H1 (cell line): ENCODE measurements around the gene GGA1. TPM values are rescaled to one million over a fixed set of nuclear protein-coding genes. Genes with fewer than 3 reads are reported as not detected.

Source experiments
- CTCF ChIA-PET: fragments of 300-600 bp; sonication (Branson Sonifier 250); formaldehyde crosslinking; loops from one replicate; lab custom pipeline; 2021; ENCODE audit not compliant: partially characterized antibody; lab: Charles Lee
- POLR2A ChIA-PET: fragments of 300-600 bp; sonication (Branson Sonifier 250); formaldehyde crosslinking; loops from one replicate; lab custom pipeline; 2021; ENCODE audit warnings: inconsistent platforms; ENCODE audit not compliant: partially characterized antibody; lab: Charles Lee
- DNase-seq, 2 experiments: peaks; one replicate each; pipeline versions ENCODE4 v3.0.0 to v3.0.0-alpha.2; 2010 to 2022; ENCODE audit warnings: low spot score in 2 of 2, low read depth in 1 of 2, mixed read lengths in 1 of 2
- FAIRE-seq: peaks from 2 replicates; lab custom pipeline; 2011; peaks lifted over from hg19 to GRCh38; lab: Jason Lieb, UNC
- H2AFZ ChIP-seq: 2 replicates; pipeline ENCODE4 v1.8.1; 2012; ENCODE audit warnings: low read length, inconsistent platforms
- H2AK5ac ChIP-seq: 2 replicates; pipeline ENCODE4 v1.6.1; 2013; ENCODE audit warnings: low read depth, low read length
- H2BK120ac ChIP-seq: replicated peaks from 2 replicates; pipeline ENCODE3; 2013; ENCODE audit warnings: low read depth, low read length, inconsistent platforms
- H2BK12ac ChIP-seq: 2 replicates; pipeline ENCODE4 v1.6.1; 2013; ENCODE audit warnings: low read depth, low read length
- H2BK15ac ChIP-seq: 2 replicates; pipeline ENCODE4 v1.6.1; 2013; ENCODE audit warnings: low read length
- H2BK20ac ChIP-seq: 2 replicates; pipeline ENCODE4 v1.6.1; 2013; ENCODE audit warnings: low read length
- H2BK5ac ChIP-seq: 2 replicates; pipeline ENCODE4 v1.6.1; 2013; ENCODE audit warnings: low read depth, low read length
- H3K14ac ChIP-seq: 2 replicates; pipeline ENCODE4 v1.6.1; 2013; ENCODE audit warnings: inconsistent platforms; ENCODE audit not compliant: insufficient read length
- H3K18ac ChIP-seq: 2 replicates; pipeline ENCODE4 v1.6.1; 2013; ENCODE audit warnings: low read length; ENCODE audit errors: extremely low read depth
- H3K23ac ChIP-seq: 2 replicates; pipeline ENCODE4 v1.6.1; 2013; ENCODE audit warnings: inconsistent platforms; ENCODE audit not compliant: insufficient read length
- H3K23me2 ChIP-seq: 2 replicates; pipeline ENCODE4 v1.6.1; 2013; ENCODE audit warnings: low read depth, low read length
- H3K27ac ChIP-seq: 2 replicates; pipeline ENCODE4 v1.6.1; 2011; ENCODE audit warnings: low read depth, low read length, inconsistent platforms
- H3K27me3 ChIP-seq, 4 experiments: replicated peaks in 1 of 4; 1 replicate in 1 of 4; 2 replicates in 3 of 4; pipeline versions ENCODE4 v1.6.1 to v1.8.1; 2011 to 2013; ENCODE audit warnings: low read length in 3 of 4, mild to moderate bottlenecking in 3 of 4, inconsistent platforms in 2 of 4, mixed read lengths in 2 of 4, moderate library complexity in 1 of 4; ENCODE audit not compliant: control insufficient read depth in 3 of 4, insufficient read depth in 3 of 4; ENCODE audit errors: extremely low read depth in 1 of 4
- H3K36me3 ChIP-seq, 4 experiments: 2 replicates each; pipeline versions ENCODE4 v1.6.1 to v1.8.1; 2011 to 2013; ENCODE audit warnings: mild to moderate bottlenecking in 4 of 4, low read length in 3 of 4, moderate library complexity in 2 of 4, control low read depth in 1 of 4, inconsistent platforms in 1 of 4; ENCODE audit not compliant: insufficient read depth in 4 of 4, control insufficient read depth in 2 of 4
- H3K4ac ChIP-seq: replicated peaks from 2 replicates; pipeline ENCODE3; 2013; ENCODE audit warnings: low read length, low read depth, mixed read lengths, inconsistent platforms; ENCODE audit not compliant: insufficient read length
- H3K4me1 ChIP-seq, 4 experiments: replicated peaks in 1 of 4; 1 replicate in 1 of 4; 2 replicates in 3 of 4; pipeline versions ENCODE4 v1.6.1 to v1.8.1; 2011 to 2013; ENCODE audit warnings: low read length in 3 of 4, inconsistent platforms in 2 of 4, mixed read lengths in 1 of 4; ENCODE audit not compliant: insufficient read depth in 4 of 4, control insufficient read depth in 3 of 4
- H3K4me2 ChIP-seq, 2 experiments: 2 replicates each; pipeline versions ENCODE4 v1.6.1 to v1.8.1; 2011 to 2013; ENCODE audit warnings: low read depth in 2 of 2, low read length in 2 of 2, control low read depth in 1 of 2, inconsistent platforms in 1 of 2, mild to moderate bottlenecking in 1 of 2; ENCODE audit not compliant: insufficient read depth in 1 of 2
- H3K4me3 ChIP-seq, 4 experiments: fragments of 200-600, 300-600 bp in 1 of 4; sonication (generic), shearing (Covaris generic), sonication (Bioruptor Twin) in 1 of 4; 2 replicates each; pipeline versions ENCODE4 v1.5.1 to v1.8.1; 2011 to 2016; ENCODE audit warnings: low read length in 4 of 4, low read depth in 3 of 4, control low read depth in 2 of 4, inconsistent platforms in 2 of 4, mild to moderate bottlenecking in 2 of 4, mixed read lengths in 1 of 4, moderate library complexity in 1 of 4; ENCODE audit not compliant: insufficient read depth in 2 of 4; ENCODE audit errors: extremely low read depth in 1 of 4
- H3K56ac ChIP-seq: replicated peaks from 2 replicates; pipeline ENCODE3; 2013; ENCODE audit warnings: low read depth, mild to moderate bottlenecking, mixed read lengths, low read length, inconsistent platforms; ENCODE audit not compliant: insufficient read length
- H3K79me1 ChIP-seq: 2 replicates; pipeline ENCODE4 v1.6.1; 2013; ENCODE audit warnings: low read depth, low read length, control low read depth
- H3K79me2 ChIP-seq, 2 experiments: 2 replicates each; pipeline versions ENCODE4 v1.6.1 to v1.8.1; 2012 to 2013; ENCODE audit warnings: low read length in 2 of 2, mild to moderate bottlenecking in 2 of 2, inconsistent platforms in 1 of 2; ENCODE audit not compliant: insufficient read depth in 2 of 2, control insufficient read depth in 1 of 2
- H3K9ac ChIP-seq, 4 experiments: replicated peaks in 1 of 4; 1 replicate in 1 of 4; 2 replicates in 3 of 4; pipeline versions ENCODE4 v1.6.1 to v1.8.1; 2011 to 2013; ENCODE audit warnings: low read depth in 3 of 4, low read length in 3 of 4, control low read depth in 2 of 4, mild to moderate bottlenecking in 2 of 4, moderate library complexity in 2 of 4, inconsistent platforms in 1 of 4; ENCODE audit errors: extremely low read depth in 1 of 4
- H3K9me3 ChIP-seq, 2 experiments: 2 replicates each; pipeline versions ENCODE4 v1.6.1 to v1.8.1; 2012 to 2013; ENCODE audit warnings: mild to moderate bottlenecking in 2 of 2, moderate library complexity in 2 of 2, control low read depth in 1 of 2, inconsistent platforms in 1 of 2, low read depth in 1 of 2, low read length in 1 of 2, mixed read lengths in 1 of 2; ENCODE audit not compliant: insufficient read depth in 2 of 2
- H4K20me1 ChIP-seq, 2 experiments: replicated peaks in 1 of 2; 2 replicates each; pipeline versions ENCODE3 to v1.8.1; 2011 to 2013; ENCODE audit warnings: inconsistent platforms in 2 of 2, low read length in 2 of 2, mild to moderate bottlenecking in 1 of 2; ENCODE audit not compliant: insufficient read depth in 2 of 2, control insufficient read depth in 1 of 2
- H4K5ac ChIP-seq: 2 replicates; pipeline ENCODE4 v1.6.1; 2013; ENCODE audit warnings: low read length, low read depth, mixed read lengths, inconsistent platforms; ENCODE audit not compliant: insufficient read length
- H4K8ac ChIP-seq: 2 replicates; pipeline ENCODE4 v1.8.0; 2013; ENCODE audit warnings: mild to moderate bottlenecking, moderate library complexity, low read length, inconsistent platforms; ENCODE audit not compliant: insufficient read depth; ENCODE audit errors: extremely low read depth
- H4K91ac ChIP-seq: replicated peaks from 2 replicates; pipeline ENCODE3; 2013; ENCODE audit warnings: low read length, mixed read lengths, inconsistent platforms; ENCODE audit not compliant: insufficient read length
- ATF3 ChIP-seq: IDR thresholded peaks from 2 replicates; pipeline ENCODE4 v1.6.1; 2011; ENCODE audit warnings: low read depth, mild to moderate bottlenecking, low read length; ENCODE audit not compliant: insufficient read depth
- CBX5 ChIP-seq: fragments of 300-800, 300-1000 bp; sonication (generic); IDR thresholded peaks from 2 replicates; pipeline ENCODE4 v1.7.1; 2016; ENCODE audit warnings: antibody characterized with exemption, low read length, low read depth
- CBX8 ChIP-seq: fragments of 300-800, 300-1000 bp; sonication (generic); IDR thresholded peaks from 2 replicates; pipeline ENCODE4 v1.7.1; 2016; ENCODE audit warnings: low read depth, low read length, borderline replicate concordance
- FOSL1 ChIP-seq: IDR thresholded peaks from 2 replicates; pipeline ENCODE4 v1.6.1; 2011; ENCODE audit warnings: mild to moderate bottlenecking, low read depth, low read length, moderate library complexity; ENCODE audit not compliant: insufficient read depth
- JUND ChIP-seq: IDR thresholded peaks from 2 replicates; pipeline ENCODE4 v1.6.1; 2011; ENCODE audit warnings: mild to moderate bottlenecking, improper control_type of control experiment, low read length
- KDM4A ChIP-seq: IDR thresholded peaks from one replicate; pipeline ENCODE4 v1.7.1; 2012; ENCODE audit warnings: low read depth, mild to moderate bottlenecking, moderate library complexity, low read length, inconsistent platforms; ENCODE audit not compliant: severe bottlenecking
- NANOG ChIP-seq: IDR thresholded peaks from 2 replicates; pipeline ENCODE4 v1.6.1; 2011; ENCODE audit warnings: low read length, low read depth, mild to moderate bottlenecking, inconsistent platforms; ENCODE audit not compliant: insufficient read depth, poor library complexity, severe bottlenecking
- RBBP5 ChIP-seq: IDR thresholded peaks from 2 replicates; pipeline ENCODE4 v1.7.1; 2012; ENCODE audit warnings: low read depth, mild to moderate bottlenecking, inconsistent platforms, low read length, moderate library complexity, borderline replicate concordance
- SIRT6 ChIP-seq: IDR thresholded peaks from one replicate; pipeline ENCODE4 v1.7.1; 2012; ENCODE audit warnings: low read length, inconsistent platforms
- SUZ12 ChIP-seq: fragments of 200-600 bp; sonication (generic); IDR thresholded peaks from 2 replicates; pipeline ENCODE4 v1.6.1; 2012; ENCODE audit warnings: mild to moderate bottlenecking, inconsistent platforms, low read length, moderate library complexity, mixed read lengths
- TAF7 ChIP-seq: optimal IDR thresholded peaks from 2 replicates; pipeline ENCODE3; 2011; ENCODE audit warnings: low read depth, mild to moderate bottlenecking, inconsistent platforms, low read length, moderate library complexity, borderline replicate concordance
- TEAD4 ChIP-seq: IDR thresholded peaks from 2 replicates; pipeline ENCODE4 v1.6.1; 2012; ENCODE audit warnings: low read depth, low read length, inconsistent platforms, mixed read lengths
- WGBS, 2 experiments: shearing (Covaris generic) in 1 of 2; methylation state at CpG; one replicate each; pipeline versions ENCODE4 v1.1.6 to v1.1.7; 2013 to 2015; ENCODE audit warnings: low lambda C conversion rate in 2 of 2, mixed read lengths in 2 of 2, inconsistent platforms in 1 of 2, low coverage in 1 of 2, missing lambda C conversion rate in 1 of 2; ENCODE audit not compliant: insufficient replicate concordance in 2 of 2, insufficient coverage in 1 of 2, insufficient read length in 1 of 2; ENCODE audit errors: extremely low coverage in 1 of 2, missing lambda C conversion rate in 1 of 2; 5-methylcytosine and 5-hydroxymethylcytosine counted together
- polyA plus RNA-seq, 7 experiments: library from polyadenylated mRNA; depleted of rRNA in 3 of 7; stranded (reverse) in 5 of 7; unstranded in 2 of 7; fragments of >200 nt in 5 of 7; fragments of 200-250 nt in 2 of 7; gene quantifications; 1 replicate in 5 of 7; 2 replicates in 1 of 7; 4 replicates in 1 of 7; pipeline versions ENCODE4 v1.2.1 to v1.2.3, GENCODE V29; 2011 to 2013; ENCODE audit warnings: missing spikeins in 2 of 7, mixed read lengths in 2 of 7
- total RNA-seq: library from RNA; stranded (reverse); fragmentation: NEBNext Ultra II Directional; extraction: Animal tissue kit (Norgen Biotek cat#: 25700); gene quantifications from 2 replicates; pipeline ENCODE4 v1.2.1, GENCODE V29; 2021

GGA1 gene
- total and polyA plus RNA-seq, 2 of the 8 experiments (the other 6 are each of a cell fraction or from before 2014, with no cell fraction given), result 49.3 to 57.2 TPM

GRCh38 chr22:37568012-37568411 is 40.6 kb upstream of the GGA1 start:
- no peak for DNase-seq
- WGBS, 2 experiments, result 89% methylated on average over 12 of the region's 15 CpGs; no CpG with 5 or more reads in 1 of the 2 experiments
- no peaks in the 10 kb centered on the region for H4K20me1 ChIP-seq
- H3K4me1 ChIP-seq, result peaks cover 13 to 33% (median 20%) of the 10 kb centered on the region in 4 experiments
- H3K27ac ChIP-seq, result no peak overlapping the region
- H3K56ac ChIP-seq, result no peak overlapping the region
- H3K14ac ChIP-seq, result no peak overlapping the region
- H3K23ac ChIP-seq, result no peak overlapping the region
- no peaks in the 10 kb centered on the region for H3K9me3 ChIP-seq
- H3K9ac ChIP-seq, result no peak overlapping the region
- no peak overlapping the region for H2AK5ac ChIP-seq
- no peak overlapping the region for H4K5ac ChIP-seq
- no peak overlapping the region for H2BK12ac ChIP-seq
- 0 out of 2 replicates have a peak overlapping the region, but pooled peaks have one; percentile 21 for H2BK15ac ChIP-seq
- no peak overlapping the region for H2AFZ ChIP-seq
- no peaks in the 10 kb centered on the region for H3K79me2 ChIP-seq
- H3K4ac ChIP-seq, result peak overlapping the region; percentile 98
- no peaks in the 10 kb centered on the region for H3K36me3 ChIP-seq
- no peak overlapping the region for H3K4me2 ChIP-seq
- no peaks in the 10 kb centered on the region for H3K79me1 ChIP-seq
- FAIRE-seq, result no peak
- 0 out of 2 replicates have a peak overlapping the region, but pooled peaks have one; percentile 72 for H2BK20ac ChIP-seq
- no peak overlapping the region for H2BK120ac ChIP-seq
- H3K18ac ChIP-seq, result no peak overlapping the region
- H4K91ac ChIP-seq, result no peak overlapping the region
- H3K23me2 ChIP-seq, result no peaks in the 10 kb centered on the region
- H3K27me3 ChIP-seq, result no peaks in the 10 kb centered on the region; a peak in 1 of 7 replicates
- ChIA-PET CTCF (interaction anchor here (0.6 to 39.4 kb wide), 36 partner anchors 11 to 307 kb away, joined by 3 to 1347 read pairs (median 5); partner anchors contain the start of genes GGA1, LGALS2, MFNG and PDXP), POLR2A (interaction anchor here (0.9 to 12.2 kb wide), 6 partner anchors 10 to 21 kb away, joined by 3 to 198 read pairs (median 6); no protein-coding TSS in a partner anchor)
- H3K4me3 ChIP-seq, result no peak overlapping the region
- H2BK5ac ChIP-seq, result 0 out of 2 replicates have a peak overlapping the region, but pooled peaks have one; percentile 52
- no peak overlapping the region for H4K8ac ChIP-seq
- TF ChIP-seq CBX5, result no peak
- no peak for TF ChIP-seq KDM4A
- TF ChIP-seq NANOG, result no peak
- no peak for TF ChIP-seq SUZ12
- no peak for TF ChIP-seq SIRT6
- TF ChIP-seq ATF3, result no peak
- TF ChIP-seq TAF7, result no peak
- no peak for TF ChIP-seq CBX8
- no peak for TF ChIP-seq TEAD4
- TF ChIP-seq RBBP5, result no peak
- no peak for TF ChIP-seq FOSL1
- TF ChIP-seq JUND, result no peak
